Liver (tissue), 9 donors: ENCODE data around the gene WWP2. TPM values are rescaled to one million over a fixed set of nuclear protein-coding genes. Genes with fewer than 3 reads are reported as not detected.

Source experiments
- DNase-seq: peaks from one replicate; pipeline ENCODE4 v3.0.0-alpha.2; 2017; ENCODE audit warnings: low spot score
- H3K27ac ChIP-seq, 2 donors: one replicate each; pipeline ENCODE4 v1.7.0; 2013; ENCODE audit warnings: inconsistent platforms in 2 of 2, low read length in 2 of 2, control low read depth in 1 of 2, low read depth in 1 of 2, mild to moderate bottlenecking in 1 of 2
- H3K27me3 ChIP-seq, 4 donors: one replicate each; pipeline versions ENCODE4 v1.6.1 to v1.7.0; 2013; ENCODE audit warnings: low read length in 3 of 4, inconsistent platforms in 1 of 4, mild to moderate bottlenecking in 1 of 4, moderate library complexity in 1 of 4; ENCODE audit not compliant: control insufficient read depth in 4 of 4, insufficient read depth in 4 of 4
- H3K36me3 ChIP-seq, 4 donors: one replicate each; pipeline versions ENCODE4 v1.6.1 to v1.7.0; 2013; ENCODE audit warnings: low read length in 3 of 4, mild to moderate bottlenecking in 3 of 4, low read depth in 1 of 4, moderate library complexity in 1 of 4; ENCODE audit not compliant: control insufficient read depth in 4 of 4, insufficient read depth in 3 of 4
- H3K4me1 ChIP-seq, 4 donors: one replicate each; pipeline versions ENCODE4 v1.6.1 to v1.7.0; 2013; ENCODE audit warnings: low read length in 3 of 4, mild to moderate bottlenecking in 3 of 4, moderate library complexity in 1 of 4; ENCODE audit not compliant: control insufficient read depth in 4 of 4, insufficient read depth in 4 of 4
- H3K4me3 ChIP-seq, 3 donors: one replicate each; pipeline versions ENCODE4 v1.6.1 to v1.7.0; 2013; ENCODE audit warnings: low read length in 3 of 3, control low read depth in 1 of 3, low read depth in 1 of 3, mild to moderate bottlenecking in 1 of 3
- H3K9ac ChIP-seq, 2 donors: one replicate each; pipeline ENCODE4 v1.7.0; 2013; ENCODE audit warnings: low read length in 2 of 2, mild to moderate bottlenecking in 2 of 2, moderate library complexity in 2 of 2, control low read depth in 1 of 2, low read depth in 1 of 2
- H3K9me3 ChIP-seq, 4 donors: one replicate each; pipeline versions ENCODE4 v1.6.1 to v1.7.0; 2013; ENCODE audit warnings: low read length in 3 of 4; ENCODE audit not compliant: control insufficient read depth in 4 of 4
- ATF3 ChIP-seq: IDR thresholded peaks from 2 replicates; pipeline ENCODE4 v1.6.1; 2016; ENCODE audit warnings: antibody characterized with exemption
- GABPA ChIP-seq, 2 donors: IDR thresholded peaks in 1 of 2; conservative IDR thresholded peaks in 1 of 2; 2 replicates each; pipeline ENCODE4 v1.6.1; 2016; ENCODE audit warnings: antibody characterized with exemption in 2 of 2, mild to moderate bottlenecking in 1 of 2, moderate library complexity in 1 of 2
- HNF4A ChIP-seq, 2 donors: conservative IDR thresholded peaks; 2 replicates each; pipeline ENCODE4 v1.6.1; 2016; ENCODE audit warnings: antibody characterized with exemption in 2 of 2, mild to moderate bottlenecking in 2 of 2
- HNF4G ChIP-seq: IDR thresholded peaks from 2 replicates; pipeline ENCODE4 v1.6.1; 2016; ENCODE audit warnings: antibody characterized with exemption
- REST ChIP-seq: IDR thresholded peaks from 2 replicates; pipeline ENCODE4 v1.6.1; 2016; ENCODE audit warnings: antibody characterized with exemption, mild to moderate bottlenecking
- RXRA ChIP-seq, 2 donors: IDR thresholded peaks; 2 replicates each; pipeline ENCODE4 v1.6.1; 2017 to 2018; ENCODE audit warnings: antibody characterized with exemption in 2 of 2, mild to moderate bottlenecking in 1 of 2
- SP1 ChIP-seq: IDR thresholded peaks from 2 replicates; pipeline ENCODE4 v1.6.1; 2018; ENCODE audit warnings: antibody characterized with exemption, mild to moderate bottlenecking
- YY1 ChIP-seq: IDR thresholded peaks from 2 replicates; pipeline ENCODE4 v1.6.1; 2016; ENCODE audit warnings: antibody characterized with exemption, mild to moderate bottlenecking
- WGBS: extraction: QIAGEN DNeasy Blood & Tissue Kit; methylation state at CpG from one replicate; pipeline ENCODE4 v1.1.7; 2013; 5-methylcytosine and 5-hydroxymethylcytosine counted together
- polyA plus RNA-seq, 2 donors: library from polyadenylated mRNA; stranded (reverse) in 1 of 2; unstranded in 1 of 2; fragments of 200-250 nt in 1 of 2; fragments of >200 nt in 1 of 2; fragmentation: Nextera tagmentation in 1 of 2; extraction: Ambion mirVana in 1 of 2; gene quantifications; one replicate each; pipeline versions ENCODE4 v1.2.1 to v1.2.3, GENCODE V29; 2013 to 2015
- total RNA-seq, 2 donors: library from RNA; depleted of rRNA; stranded (reverse); fragments of >200 nt; gene quantifications; one replicate each; pipeline ENCODE4 v1.2.3, GENCODE V29; 2014
- TF ChIP-seq, protein P1 (sequence below): IDR thresholded peaks from 2 replicates; pipeline ENCODE4 v1.6.1; 2016; ENCODE audit warnings: antibody characterized with exemption
- donor health status: healthy.
- donor health status: healthy.
- donor health status: healthy.
- donor health status: healthy.
- donor health status: healthy.

WWP2 gene
- total and polyA plus RNA-seq, 4 donors, result 8.6 to 22.7 (median 13.6) TPM

GRCh38 chr16:69890114-69890891 lies 128.2 kb downstream of the WWP2 start (continued):
- TF ChIP-seq ATF3 (no peak), HNF4G (no peak), YY1 (peak; percentile 97), GABPA (IDR thresholded peaks at IDR 0.05 in 1 of 2, conservative IDR thresholded peaks at IDR 0.05 in 1 of 2) (no peak)

DNA sequence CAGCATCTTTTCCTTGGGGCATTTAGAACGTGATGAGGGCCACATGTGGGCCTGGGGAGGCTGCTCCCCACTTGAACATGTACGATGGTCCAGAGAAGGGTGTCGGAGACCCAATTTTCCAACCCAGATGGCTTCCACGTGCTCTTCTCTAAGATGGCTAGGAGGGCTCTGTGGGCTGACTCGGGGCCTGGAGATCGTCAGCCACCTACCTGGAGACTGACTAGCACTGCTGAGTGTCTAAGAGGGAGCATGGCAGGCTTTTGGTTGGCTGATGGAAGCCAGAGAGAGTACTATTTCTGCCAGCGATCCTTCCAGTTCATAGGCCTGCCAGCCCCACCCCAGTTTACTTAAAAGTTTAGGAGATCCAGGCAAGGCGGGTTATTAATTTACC lies 128.8 kb downstream of the WWP2 start:
- DNase-seq, result no peak
- H3K9me3 ChIP-seq, result no peaks in the 10 kb centered on the region
- H3K4me1 ChIP-seq, result peaks cover 0 to 2% (median 0%) of the 10 kb centered on the region in 4 donors
- WGBS, result 88% methylated on average over 8 of the region's 8 CpGs
- no peak overlapping the region for H3K9ac ChIP-seq
- no peaks in the 10 kb centered on the region for H3K27me3 ChIP-seq
- H3K36me3 ChIP-seq, result peaks cover 4 to 16% (median 7%) of the 10 kb centered on the region in 4 donors
- no peak overlapping the region for H3K4me3 ChIP-seq
- no peak for TF ChIP-seq REST
- no peak for TF ChIP-seq RXRA (IDR thresholded peaks at IDR 0.05)
- no peak for TF ChIP-seq SP1
- TF ChIP-seq ATF3, result no peak
- peak overlapping the region in 1 of 2 donors; percentile 14 for H3K27ac ChIP-seq

DNA sequence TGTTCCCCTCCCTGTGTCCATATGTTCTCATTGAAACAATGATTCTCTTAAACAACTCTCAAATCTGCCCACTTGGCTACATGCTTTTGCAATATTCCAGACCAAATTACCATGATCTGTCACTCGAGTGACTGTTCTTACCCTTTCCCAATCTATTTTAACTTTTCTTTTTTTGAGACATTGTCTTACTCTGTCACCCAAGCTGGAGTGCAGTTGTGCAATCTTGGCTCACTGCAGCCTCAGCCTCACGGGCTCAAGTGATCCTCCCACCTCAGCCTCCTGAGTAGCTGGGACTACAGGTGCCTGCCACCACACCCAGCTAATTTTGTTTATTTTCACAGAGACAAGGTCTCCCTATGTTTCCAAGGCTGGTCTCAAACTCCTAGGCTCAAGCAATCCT lies 130.2 kb downstream of the WWP2 start:
- H3K27ac ChIP-seq, result no peak overlapping the region
- no peak overlapping the region for H3K9ac ChIP-seq
- H3K27me3 ChIP-seq, result no peaks in the 10 kb centered on the region
- H3K4me3 ChIP-seq, result no peak overlapping the region
- no peak for DNase-seq
- H3K9me3 ChIP-seq, result no peaks in the 10 kb centered on the region
- H3K36me3 ChIP-seq, result peaks cover 4 to 16% (median 9%) of the 10 kb centered on the region in 4 donors
- peaks cover 0 to 2% (median 0%) of the 10 kb centered on the region in 4 donors for H3K4me1 ChIP-seq
- 97% methylated on average over 2 of the region's 2 CpGs for WGBS
- TF ChIP-seq REST (no peak), HNF4A (conservative IDR thresholded peaks at IDR 0.05) (no peak)
- TF ChIP-seq, protein P1, sequence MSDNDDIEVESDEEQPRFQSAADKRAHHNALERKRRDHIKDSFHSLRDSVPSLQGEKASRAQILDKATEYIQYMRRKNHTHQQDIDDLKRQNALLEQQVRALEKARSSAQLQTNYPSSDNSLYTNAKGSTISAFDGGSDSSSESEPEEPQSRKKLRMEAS, result no peak
